GM12872 (cell line): Measurements from ENCODE around the gene MDFIC.

Source experiments
- TF ChIP-seq, protein P1 (sequence below): IDR thresholded peaks from 3 replicates; pipeline ENCODE4 v1.5.1; 2011; ENCODE audit warnings: low read depth, mild to moderate bottlenecking, low read length, moderate library complexity; ENCODE audit not compliant: insufficient read depth

The MDFIC gene

GRCh38 chr7:115009736-115010440 is 88.0 kb downstream of the MDFIC start:
- TF ChIP-seq, protein P1, sequence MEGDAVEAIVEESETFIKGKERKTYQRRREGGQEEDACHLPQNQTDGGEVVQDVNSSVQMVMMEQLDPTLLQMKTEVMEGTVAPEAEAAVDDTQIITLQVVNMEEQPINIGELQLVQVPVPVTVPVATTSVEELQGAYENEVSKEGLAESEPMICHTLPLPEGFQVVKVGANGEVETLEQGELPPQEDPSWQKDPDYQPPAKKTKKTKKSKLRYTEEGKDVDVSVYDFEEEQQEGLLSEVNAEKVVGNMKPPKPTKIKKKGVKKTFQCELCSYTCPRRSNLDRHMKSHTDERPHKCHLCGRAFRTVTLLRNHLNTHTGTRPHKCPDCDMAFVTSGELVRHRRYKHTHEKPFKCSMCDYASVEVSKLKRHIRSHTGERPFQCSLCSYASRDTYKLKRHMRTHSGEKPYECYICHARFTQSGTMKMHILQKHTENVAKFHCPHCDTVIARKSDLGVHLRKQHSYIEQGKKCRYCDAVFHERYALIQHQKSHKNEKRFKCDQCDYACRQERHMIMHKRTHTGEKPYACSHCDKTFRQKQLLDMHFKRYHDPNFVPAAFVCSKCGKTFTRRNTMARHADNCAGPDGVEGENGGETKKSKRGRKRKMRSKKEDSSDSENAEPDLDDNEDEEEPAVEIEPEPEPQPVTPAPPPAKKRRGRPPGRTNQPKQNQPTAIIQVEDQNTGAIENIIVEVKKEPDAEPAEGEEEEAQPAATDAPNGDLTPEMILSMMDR: no peak

DNA sequence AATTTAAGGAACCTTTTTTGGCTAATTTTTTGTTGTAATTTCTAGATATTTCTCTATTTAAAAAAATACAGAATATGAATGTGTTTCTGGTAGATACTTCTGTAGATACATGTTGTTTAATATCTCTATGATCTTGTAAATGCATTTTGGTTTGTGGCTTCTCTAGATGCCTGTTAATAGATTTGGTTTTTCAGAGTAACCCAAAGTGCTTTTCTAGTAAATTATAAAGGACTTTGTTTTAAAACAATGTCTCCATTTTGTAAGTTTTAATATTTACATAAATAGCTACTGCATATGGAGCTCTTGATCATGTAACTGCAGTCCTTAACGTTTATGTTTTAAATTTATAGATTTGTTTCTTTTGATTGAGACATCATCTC is 88.5 kb downstream of the MDFIC start:
- TF ChIP-seq, protein P1: no peak

DNA sequence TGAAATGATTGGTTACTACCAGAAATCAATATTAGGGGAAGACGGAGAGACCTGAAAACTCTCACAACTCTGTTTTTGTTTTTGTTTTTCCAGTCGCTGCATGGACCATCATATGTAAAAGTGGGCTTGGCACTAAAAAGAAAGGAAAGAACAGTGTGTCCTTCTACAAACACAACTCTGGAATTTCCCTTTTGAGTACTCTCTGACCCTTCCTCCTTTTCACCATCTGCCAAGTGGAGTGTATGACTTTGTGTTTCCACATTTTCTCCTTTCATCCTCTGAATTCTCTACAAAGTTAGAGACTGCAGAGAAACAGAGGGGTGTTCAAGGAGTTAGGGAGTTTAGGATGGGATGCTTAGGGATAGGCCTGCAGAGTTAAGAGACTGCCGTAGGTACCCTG is 92.0 kb downstream of the MDFIC start:
- TF ChIP-seq, protein P1: no peak

DNA sequence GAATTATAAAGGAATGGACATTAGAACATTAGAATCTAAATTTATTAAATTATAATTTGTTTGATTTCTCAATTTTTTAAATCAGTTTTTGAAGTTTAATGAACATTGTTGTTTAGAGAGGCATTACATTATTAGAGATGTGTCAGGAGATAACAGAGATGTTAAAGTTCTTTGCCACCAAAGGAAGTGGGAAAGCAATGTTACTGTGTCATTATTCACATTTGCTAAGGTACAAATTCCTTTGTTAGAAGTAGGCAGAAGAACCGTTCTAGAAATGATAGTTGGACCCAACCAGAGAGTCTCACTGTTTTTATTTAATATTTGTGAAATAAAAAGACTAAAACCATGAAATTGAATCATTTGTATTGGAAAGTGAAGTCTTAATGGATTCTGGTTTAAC is 92.9 kb downstream of the MDFIC start:
- TF ChIP-seq, protein P1: no peak

GRCh38 chr7:115015619-115016018 is 93.7 kb downstream of the MDFIC start:
- TF ChIP-seq, protein P1: no peak

DNA sequence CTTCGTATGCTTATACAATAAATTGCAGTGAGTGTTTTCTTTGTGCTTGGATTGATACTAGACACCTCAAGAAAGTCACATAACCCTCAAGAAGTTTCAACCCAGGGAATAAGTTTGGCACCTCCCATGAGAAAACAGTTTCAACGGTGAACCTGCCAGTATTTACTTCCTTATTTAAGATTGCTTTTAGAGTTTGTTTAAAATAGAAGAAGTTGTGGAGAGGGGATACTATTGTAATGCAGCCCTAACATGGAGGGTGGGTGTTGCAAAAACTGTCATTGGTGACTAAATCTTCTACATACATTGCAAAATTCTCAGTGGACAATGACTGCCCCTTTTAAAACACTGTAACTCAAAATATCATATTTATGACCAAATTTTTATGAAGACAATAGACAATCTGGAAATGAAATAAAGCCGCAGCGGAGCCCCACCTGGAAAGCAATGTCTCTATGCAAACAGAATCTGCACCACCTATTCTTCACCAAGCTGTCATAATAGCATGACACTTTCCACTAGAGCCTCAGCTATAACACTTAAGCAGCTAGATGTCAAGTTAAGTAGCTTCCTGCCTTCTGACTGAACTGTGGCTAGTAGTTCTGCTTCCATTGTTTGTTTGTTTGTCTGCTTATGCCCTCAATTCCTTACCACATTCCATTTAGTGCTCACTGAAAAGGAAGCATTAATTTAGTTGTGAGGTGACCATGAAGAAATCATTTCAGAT is 98.2 kb downstream of the MDFIC start:
- TF ChIP-seq, protein P1: no peak

- TF ChIP-seq, protein P1: no peak
Measured at GRCh38 chr7:115023219-115023618, 101.3 kb downstream of the MDFIC start.
